CD4-positive, CD25-positive, alpha-beta regulatory T cell (primary cell): ENCODE results near the gene ZNF829. TPM values are rescaled to one million over a fixed set of nuclear protein-coding genes. Genes with fewer than 3 reads are reported as not detected.

Experiments
- ATAC-seq, 2 donors: fragments of 150-1000 bp; cut with Tn5 transposase; one replicate each; pipeline ENCODE4 v1.10.0; 2021; ENCODE audit warnings: low read depth in 2 of 2, moderate number of reproducible peaks in 2 of 2, moderate library complexity in 1 of 2
- DNase-seq, 3 donors: peaks; one replicate each; pipeline versions ENCODE4 v3.0.0 to v3.0.0-alpha.2; 2012 to 2022; ENCODE audit warnings: mixed read lengths in 1 of 3
- H3K27ac ChIP-seq: one replicate; pipeline ENCODE4 v1.7.0; 2013; ENCODE audit warnings: mild to moderate bottlenecking, low read length; ENCODE audit not compliant: insufficient read depth, poor library complexity, severe bottlenecking
- H3K27me3 ChIP-seq: one replicate; pipeline ENCODE4 v1.7.0; 2013; ENCODE audit warnings: low read length; ENCODE audit not compliant: control insufficient read depth, insufficient read depth
- H3K36me3 ChIP-seq: one replicate; pipeline ENCODE4 v1.7.0; 2013; ENCODE audit warnings: mild to moderate bottlenecking, low read length, moderate library complexity; ENCODE audit not compliant: control insufficient read depth, insufficient read depth
- H3K4me1 ChIP-seq: 2 replicates; pipeline ENCODE4 v1.7.0; 2013; ENCODE audit warnings: mild to moderate bottlenecking, low read length; ENCODE audit not compliant: insufficient read depth, control insufficient read depth, poor library complexity, severe bottlenecking
- H3K4me3 ChIP-seq: one replicate; pipeline ENCODE4 v1.7.0; 2013; ENCODE audit warnings: low read depth, mild to moderate bottlenecking, low read length, moderate library complexity
- H3K9me3 ChIP-seq, 2 experiments: 1 replicate in 1 of 2; 2 replicates in 1 of 2; pipeline ENCODE4 v1.7.0; 2013; ENCODE audit warnings: low read length in 2 of 2, mild to moderate bottlenecking in 1 of 2, moderate library complexity in 1 of 2; ENCODE audit not compliant: control insufficient read depth in 2 of 2
- H3K27ac Mint-ChIP-seq, 3 donors: one replicate each; pipeline ENCODE4 v1.8.0; 2020 to 2022; ENCODE audit warnings: mild to moderate bottlenecking in 3 of 3, mixed read lengths in 3 of 3, moderate library complexity in 2 of 3
- H3K27me3 Mint-ChIP-seq: one replicate; pipeline ENCODE4 v1.8.0; 2022; ENCODE audit warnings: mild to moderate bottlenecking, mixed read lengths
- H3K36me3 Mint-ChIP-seq: one replicate; pipeline ENCODE4 v1.8.0; 2020; ENCODE audit warnings: mixed read lengths
- H3K4me1 Mint-ChIP-seq, 4 donors: one replicate each; pipeline ENCODE4 v1.8.0; 2020 to 2022; ENCODE audit warnings: mixed read lengths in 4 of 4, mild to moderate bottlenecking in 1 of 4
- H3K4me3 Mint-ChIP-seq, 4 donors: one replicate each; pipeline ENCODE4 v1.8.0; 2020 to 2022; ENCODE audit warnings: mild to moderate bottlenecking in 4 of 4, mixed read lengths in 4 of 4, moderate library complexity in 3 of 4
- H3K9me3 Mint-ChIP-seq, 7 donors: one replicate each; pipeline ENCODE4 v1.8.0; 2020 to 2022; ENCODE audit warnings: mixed read lengths in 7 of 7, mild to moderate bottlenecking in 3 of 7, moderate library complexity in 2 of 7
- polyA plus RNA-seq, 4 donors: library from polyadenylated mRNA; unstranded; fragments of 300-500 nt; fragmentation: Illumina TruSeq; gene quantifications; one replicate each; pipeline ENCODE4 v1.2.3, GENCODE V29; 2021
- total RNA-seq: library from RNA; stranded (reverse); gene quantifications from one replicate; pipeline ENCODE4 v1.2.3, GENCODE V29; 2022

The ZNF829 gene
- total and polyA plus RNA-seq, 5 donors from 2014 or later = 2.0 to 4.8 (median 2.4) TPM

DNA sequence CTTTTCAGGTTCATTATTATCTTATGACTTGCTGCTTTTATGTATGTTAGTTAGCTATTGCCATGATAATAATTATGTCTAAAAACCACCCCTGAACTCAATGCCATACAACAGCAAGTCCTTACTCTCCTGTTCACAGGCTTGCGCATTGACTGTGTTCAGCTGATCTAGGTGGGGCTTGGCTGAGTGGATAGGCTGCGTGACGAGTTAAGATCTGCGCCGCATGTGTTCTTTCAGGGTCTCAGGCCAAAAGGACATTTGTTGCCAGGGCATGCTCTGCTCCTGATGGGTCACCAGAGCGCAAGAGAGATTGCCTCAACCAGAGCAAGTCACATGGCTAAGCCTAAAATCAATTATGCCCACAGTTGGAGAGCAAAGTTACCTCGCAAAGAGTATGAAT, 900 bp upstream of the ZNF829 start:
- Mint-ChIP-seq H3K4me3 (peak overlapping the region; percentile 92 to 99 (median 93)), H3K9me3 (peaks cover 4 to 32% (median 14%) of the 10 kb centered on the region in 7 donors), H3K27ac (peak overlapping the region; percentile 94 to 100 (median 96)), H3K4me1 (peaks cover 11 to 37% (median 24%) of the 10 kb centered on the region in 4 donors), H3K27me3 (no peaks in the 10 kb centered on the region), H3K36me3 (peaks cover 43% of the 10 kb centered on the region)
- Histone ChIP-seq H3K4me1 (peaks cover 15% of the 10 kb centered on the region), H3K27me3 (no peaks in the 10 kb centered on the region), H3K4me3 (peak overlapping the region; percentile 89), H3K9me3 (peaks cover 17 to 31% of the 10 kb centered on the region in 2 experiments), H3K36me3 (peaks cover 41% of the 10 kb centered on the region), H3K27ac (peak overlapping the region; percentile 88)
- no peak for ATAC-seq
- DNase-seq = no peak

DNA sequence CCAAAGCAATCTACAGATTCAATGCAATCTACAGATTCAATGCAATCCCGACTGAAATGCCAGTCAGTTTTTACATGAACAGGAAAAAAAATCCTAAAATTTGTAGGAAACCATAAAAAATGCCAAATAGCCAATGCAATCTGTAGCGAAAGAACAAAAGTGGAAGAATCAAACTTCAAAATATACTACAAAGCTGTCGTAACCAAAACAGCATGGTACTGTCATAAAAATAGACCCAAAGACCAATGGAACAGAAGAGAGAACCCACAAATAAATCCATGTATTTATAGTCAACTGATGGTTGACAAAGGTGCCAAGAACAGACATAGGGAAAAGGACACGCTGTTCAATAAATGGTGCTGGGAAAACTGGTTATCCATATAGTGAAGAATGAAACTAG, 17.7 kb downstream of the ZNF829 start:
- no peak overlapping the region for H3K27ac Mint-ChIP-seq
- peaks cover 70 to 87% of the 10 kb centered on the region in 2 experiments for H3K9me3 ChIP-seq
- no peak for DNase-seq
- peaks cover 0 to 79% (median 43%) of the 10 kb centered on the region in 7 donors for H3K9me3 Mint-ChIP-seq
- peak overlapping the region; percentile 7 for H3K4me3 ChIP-seq
- no peaks in the 10 kb centered on the region for H3K4me1 Mint-ChIP-seq
- ATAC-seq = no peak
- no peaks in the 10 kb centered on the region for H3K27me3 ChIP-seq
- H3K27me3 Mint-ChIP-seq = no peaks in the 10 kb centered on the region
- peaks cover 78% of the 10 kb centered on the region for H3K36me3 ChIP-seq
- peaks cover 72% of the 10 kb centered on the region for H3K36me3 Mint-ChIP-seq
- H3K4me3 Mint-ChIP-seq = no peak overlapping the region
- H3K27ac ChIP-seq = no peak overlapping the region
- H3K4me1 ChIP-seq = no peaks in the 10 kb centered on the region

DNA sequence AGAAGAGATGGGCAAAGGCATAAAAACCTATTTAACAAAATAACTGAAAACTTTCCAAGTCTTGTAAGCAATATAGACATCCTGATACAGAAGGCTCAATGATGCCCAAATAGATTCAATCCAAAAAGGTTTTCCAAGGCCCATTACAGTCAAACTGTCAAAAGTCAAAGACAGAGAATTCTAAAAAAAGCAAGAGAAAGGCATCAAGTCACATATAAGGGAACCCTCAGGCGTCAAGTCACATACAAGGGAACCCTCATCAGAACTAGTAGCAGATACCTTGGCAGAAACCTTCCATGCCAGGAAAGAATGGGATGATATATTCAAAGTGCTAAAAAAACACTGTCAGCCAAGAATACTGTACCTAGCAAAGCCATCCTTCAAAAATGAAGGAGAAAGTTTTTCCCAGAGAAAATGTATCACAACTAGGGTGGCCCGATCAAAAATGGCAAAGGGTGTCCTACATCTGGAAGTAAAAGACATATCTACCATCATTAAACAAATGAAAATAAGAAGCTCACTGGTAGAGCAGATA, 21.2 kb downstream of the ZNF829 start:
- peaks cover 81% of the 10 kb centered on the region for H3K36me3 ChIP-seq
- no peak for ATAC-seq
- no peak for DNase-seq
- H3K4me3 ChIP-seq = peak overlapping the region; percentile 10
- no peaks in the 10 kb centered on the region for H3K27me3 ChIP-seq
- Mint-ChIP-seq H3K4me3 (peak overlapping the region in 1 of 4 donors; percentile 49), H3K27ac (no peak overlapping the region), H3K9me3 (peaks cover 0 to 77% (median 50%) of the 10 kb centered on the region in 7 donors), H3K4me1 (no peaks in the 10 kb centered on the region), H3K36me3 (peaks cover 73% of the 10 kb centered on the region), H3K27me3 (no peaks in the 10 kb centered on the region)
- H3K4me1 ChIP-seq = no peaks in the 10 kb centered on the region
- H3K9me3 ChIP-seq = peaks cover 84 to 93% of the 10 kb centered on the region in 2 experiments
- no peak overlapping the region for H3K27ac ChIP-seq

DNA sequence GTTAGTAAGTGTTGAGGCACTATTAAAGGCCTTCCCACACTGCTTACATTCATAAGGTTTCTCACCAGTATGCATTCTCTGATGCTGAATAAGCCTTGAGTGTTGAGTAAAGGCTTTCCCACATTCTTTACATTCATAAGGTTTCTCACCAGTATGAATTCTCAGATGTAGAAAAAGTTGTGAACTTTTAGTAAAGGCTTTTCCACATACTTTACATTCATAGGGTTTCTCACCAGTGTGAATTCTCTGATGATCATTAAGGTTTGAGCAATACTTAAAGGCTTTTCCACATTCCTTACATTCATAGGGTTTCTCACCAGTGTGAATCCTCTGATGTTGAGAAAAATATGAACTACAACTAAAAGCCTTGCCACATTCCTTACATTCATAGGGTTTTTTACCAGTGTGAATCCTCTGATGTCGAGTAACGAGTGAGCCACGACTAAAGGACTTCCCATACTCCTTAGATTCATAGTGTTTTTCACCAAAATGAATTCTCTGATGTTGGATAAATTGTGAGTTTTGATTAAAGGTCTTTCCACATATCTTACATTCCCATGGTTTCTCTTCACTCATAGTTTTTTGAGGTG, 24.2 kb downstream of the ZNF829 start:
- H3K27ac ChIP-seq = no peak overlapping the region
- H3K4me3 Mint-ChIP-seq = no peak overlapping the region
- no peak overlapping the region for H3K27ac Mint-ChIP-seq
- no peaks in the 10 kb centered on the region for H3K27me3 ChIP-seq
- DNase-seq (no peak), ATAC-seq (no peak)
- peaks cover 61% of the 10 kb centered on the region for H3K36me3 Mint-ChIP-seq
- no peak overlapping the region for H3K4me3 ChIP-seq
- no peaks in the 10 kb centered on the region for H3K27me3 Mint-ChIP-seq
- no peaks in the 10 kb centered on the region for H3K4me1 Mint-ChIP-seq
- peaks cover 62% of the 10 kb centered on the region for H3K36me3 ChIP-seq
- peaks cover 87 to 97% of the 10 kb centered on the region in 2 experiments for H3K9me3 ChIP-seq
- H3K4me1 ChIP-seq = no peaks in the 10 kb centered on the region
- H3K9me3 Mint-ChIP-seq = peaks cover 3 to 76% (median 42%) of the 10 kb centered on the region in 7 donors

DNA sequence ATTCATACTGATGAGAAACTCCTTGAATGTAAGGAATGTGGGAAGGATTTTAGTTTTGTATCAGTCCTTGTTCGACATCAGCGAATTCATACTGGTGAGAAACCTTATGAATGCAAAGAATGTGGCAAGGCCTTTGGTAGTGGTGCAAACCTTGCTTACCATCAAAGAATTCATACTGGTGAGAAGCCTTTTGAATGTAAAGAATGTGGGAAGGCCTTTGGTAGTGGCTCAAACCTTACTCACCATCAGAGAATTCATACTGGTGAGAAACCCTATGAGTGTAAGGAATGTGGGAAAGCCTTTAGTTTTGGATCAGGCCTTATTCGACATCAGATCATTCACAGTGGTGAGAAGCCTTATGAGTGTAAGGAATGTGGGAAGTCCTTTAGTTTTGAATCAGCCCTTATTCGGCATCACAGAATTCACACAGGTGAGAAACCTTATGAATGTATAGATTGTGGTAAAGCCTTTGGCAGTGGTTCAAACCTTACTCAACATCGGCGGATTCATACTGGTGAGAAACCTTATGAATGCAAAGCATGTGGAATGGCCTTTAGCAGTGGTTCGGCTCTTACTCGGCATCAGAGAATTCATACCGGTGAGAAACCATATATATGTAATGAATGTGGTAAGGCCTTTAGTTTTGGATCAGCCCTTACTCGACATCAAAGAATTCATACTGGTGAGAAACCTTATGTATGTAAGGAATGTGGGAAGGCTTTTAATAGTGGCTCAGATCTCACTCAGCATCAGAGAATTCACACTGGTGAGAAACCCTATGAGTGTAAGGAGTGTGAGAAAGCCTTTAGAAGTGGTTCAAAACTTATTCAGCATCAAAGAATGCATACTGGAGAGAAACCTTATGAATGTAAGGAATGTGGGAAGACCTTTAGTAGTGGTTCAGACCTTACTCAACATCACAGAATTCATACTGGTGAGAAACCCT, 38.8 kb downstream of the ZNF829 start:
- DNase-seq (no peak), ATAC-seq (no peak)
- peaks cover 87 to 98% of the 10 kb centered on the region in 2 experiments for H3K9me3 ChIP-seq
- Mint-ChIP-seq H3K27me3 (no peaks in the 10 kb centered on the region), H3K4me1 (peaks cover 0 to 6% (median 3%) of the 10 kb centered on the region in 4 donors), H3K4me3 (no peak overlapping the region), H3K9me3 (peaks cover 0 to 70% (median 31%) of the 10 kb centered on the region in 7 donors), H3K27ac (no peak overlapping the region), H3K36me3 (peaks cover 59% of the 10 kb centered on the region)
- H3K27ac ChIP-seq = no peak overlapping the region
- no peaks in the 10 kb centered on the region for H3K27me3 ChIP-seq
- no peaks in the 10 kb centered on the region for H3K4me1 ChIP-seq
- H3K36me3 ChIP-seq = peaks cover 48% of the 10 kb centered on the region
- peak overlapping the region; percentile 15 for H3K4me3 ChIP-seq

DNA sequence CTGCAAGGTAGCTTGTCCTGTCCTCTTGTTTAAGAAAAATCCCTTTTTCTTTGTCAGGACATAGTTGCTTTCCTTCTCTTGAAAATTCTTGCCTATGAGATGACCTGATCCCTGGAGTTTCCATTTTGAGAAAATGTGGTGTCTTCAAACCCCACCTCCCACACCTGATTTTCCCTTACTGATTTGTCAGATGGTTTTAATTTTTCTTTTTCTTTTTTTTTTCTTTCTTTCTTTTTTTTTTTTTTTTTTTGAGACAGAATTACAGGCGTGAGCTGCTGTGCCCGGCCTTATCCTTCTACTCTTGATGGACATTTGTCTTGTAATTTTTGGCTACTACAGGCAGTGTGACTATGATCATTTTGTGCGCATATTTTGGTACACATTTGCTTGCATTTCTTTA, 64.2 kb downstream of the ZNF829 start:
- DNase-seq (no peak), ATAC-seq (no peak)
- no peaks in the 10 kb centered on the region for H3K27me3 Mint-ChIP-seq
- H3K36me3 Mint-ChIP-seq = peaks cover 23% of the 10 kb centered on the region
- no peak overlapping the region for H3K4me3 Mint-ChIP-seq
- Histone ChIP-seq H3K27me3 (no peaks in the 10 kb centered on the region), H3K27ac (no peak overlapping the region), H3K36me3 (peaks cover 30% of the 10 kb centered on the region), H3K4me3 (peak overlapping the region; percentile 96), H3K9me3 (peaks cover 27 to 31% of the 10 kb centered on the region in 2 experiments), H3K4me1 (peaks cover 28% of the 10 kb centered on the region)
- H3K4me1 Mint-ChIP-seq = peaks cover 8 to 18% (median 11%) of the 10 kb centered on the region in 4 donors
- peaks cover 0 to 18% (median 7%) of the 10 kb centered on the region in 7 donors for H3K9me3 Mint-ChIP-seq
- peak overlapping the region in 1 of 3 donors; percentile 52 for H3K27ac Mint-ChIP-seq

DNA sequence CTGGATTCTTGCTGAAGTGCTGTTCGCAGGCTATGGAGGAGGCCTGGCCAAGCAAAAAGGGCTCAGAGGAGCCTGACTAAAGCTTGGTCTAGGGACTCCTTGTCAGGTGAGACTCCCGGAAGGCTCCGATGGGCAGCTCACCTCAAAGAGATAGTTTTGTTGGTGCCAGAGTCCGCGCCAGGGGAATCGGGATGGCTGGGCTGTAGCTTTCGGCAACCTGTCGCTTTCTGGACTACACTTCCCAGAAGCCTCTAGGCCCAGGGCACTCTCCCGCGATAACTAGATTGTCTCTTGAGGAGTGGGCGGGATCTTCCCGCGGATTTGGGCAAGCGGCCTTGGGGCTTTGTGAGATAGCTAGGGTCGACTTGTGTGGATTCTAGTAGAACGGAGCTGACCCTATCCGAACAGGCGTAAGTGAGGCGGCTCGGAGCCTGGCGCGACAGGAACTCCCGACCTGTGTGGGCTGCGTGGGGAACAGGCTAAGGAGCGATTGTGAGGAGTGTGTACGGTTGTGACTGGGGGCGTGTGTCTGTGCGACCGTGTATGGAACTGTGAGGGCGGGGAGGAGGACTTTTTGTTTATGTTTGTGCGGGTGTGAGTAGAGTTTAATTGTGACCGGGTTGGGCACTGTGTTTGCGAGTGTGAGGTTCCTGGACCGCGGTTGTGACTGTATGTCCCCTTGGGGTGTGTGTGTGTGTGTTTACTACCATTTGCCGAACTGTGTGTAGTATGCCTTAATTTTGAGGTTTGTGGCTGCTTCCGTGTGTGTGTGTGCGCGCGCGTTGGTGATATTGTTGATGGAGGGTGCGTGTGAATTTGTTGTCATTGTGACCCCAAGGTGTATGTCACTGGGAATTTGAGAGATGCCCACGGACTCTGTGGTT, 65.3 kb downstream of the ZNF829 start, which contains the start of gene ZNF345:
Gene ZNF345 (plus strand): TSS at position 318 of the 884 bp plus-strand sequence. CDS start 25,955 bp downstream, outside the sequence.
- Histone ChIP-seq H3K4me3 (peak within 1 kb of the TSS; percentile 96), H3K4me1 (peaks cover 28% of the 10 kb centered on the region), H3K27ac (peak within 1 kb of the TSS; percentile 85), H3K36me3 (peaks cover 24% of the 10 kb centered on the region), H3K27me3 (no peaks in the 10 kb centered on the region), H3K9me3 (peaks cover 17 to 20% of the 10 kb centered on the region in 2 experiments)
- no peak within 1 kb of the TSS for H3K27ac Mint-ChIP-seq
- peak; percentile 80 to 96 (median 89) for DNase-seq
- no peak within 1 kb of the TSS for H3K4me3 Mint-ChIP-seq
- H3K27me3 Mint-ChIP-seq = no peaks in the 10 kb centered on the region
- H3K9me3 Mint-ChIP-seq = peaks cover 0 to 14% (median 4%) of the 10 kb centered on the region in 7 donors
- peaks cover 19% of the 10 kb centered on the region for H3K36me3 Mint-ChIP-seq
- H3K4me1 Mint-ChIP-seq = peaks cover 8 to 22% (median 11%) of the 10 kb centered on the region in 4 donors
- ATAC-seq = peak; percentile 86 to 87
